Measurements from ENCODE around the gene RAX2. TPM values are rescaled to one million over a fixed set of nuclear protein-coding genes. Genes with fewer than 3 reads are reported as not detected.

Gene RAX2
- total and polyA plus RNA-seq, 2 of the 13 experiments (the other 11 are each of a cell fraction or from before 2014, with no cell fraction given), result not detected

DNA sequence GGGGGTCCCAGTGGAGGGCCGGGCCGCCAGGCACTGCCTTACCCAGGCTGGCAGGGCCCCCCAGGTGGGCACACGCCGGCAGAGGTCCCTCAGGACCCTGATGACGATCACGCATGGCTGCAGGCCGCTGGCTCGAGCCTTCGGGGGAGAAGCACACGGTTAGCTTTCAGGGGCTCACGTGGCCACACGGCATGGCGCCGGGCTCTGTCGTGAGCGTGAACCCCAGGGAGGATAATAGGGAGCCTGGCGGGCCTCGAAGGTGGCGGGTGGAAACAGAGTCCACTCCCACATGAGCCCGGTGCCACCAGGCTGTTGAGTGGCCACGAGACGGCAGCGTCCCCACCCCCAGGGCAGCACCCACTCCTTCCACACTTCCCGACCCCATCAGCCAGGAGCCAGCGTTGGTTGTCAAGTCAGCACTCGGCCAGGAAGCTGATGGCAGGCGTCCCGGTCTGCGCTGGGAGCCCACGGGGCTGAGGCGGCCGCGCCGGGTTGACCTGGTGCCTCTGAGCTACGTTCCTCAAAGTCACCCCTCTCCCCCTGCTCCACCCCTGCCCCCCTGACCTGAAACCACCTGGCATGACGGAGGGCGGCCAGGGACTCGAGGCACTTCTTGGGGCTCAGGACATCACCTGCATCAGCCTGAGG is 38.8 kb upstream of the RAX2 start:
- H3K79me2 ChIP-seq (ENCODE audit: insufficient read depth, low read length), result no peaks in the 10 kb centered on the region
- FAIRE-seq (no peak), DNase-seq (ENCODE audit: low spot score) (no peak), ATAC-seq (no peak)
- no peaks in the 10 kb centered on the region for H4K20me1 ChIP-seq (ENCODE audit: insufficient read depth, low read length)
- no peaks in the 10 kb centered on the region for H3K4me1 ChIP-seq (ENCODE audit: insufficient read depth, low read length)
- in situ Hi-C loops (cut with HindIII; ENCODE audit: extremely low pct_ligation_motif_present, low pct_unique_long_range_greater_than_20kb) (no loop called here), intact Hi-C loops (cut with micrococcal nuclease; ENCODE audit: unreplicated experiment) (no loop called here)
- POLR2A ChIA-PET, result no interaction called here
- H3K4me2 ChIP-seq (ENCODE audit: low read depth, low read length), result no peak overlapping the region
- CTCF ChIA-PET (ENCODE audit: low intra/inter-chr PET ratio, low total read pairs), result no interaction called here
- H3K27ac ChIP-seq (ENCODE audit: extremely low read length, insufficient read depth, low read length), result no peak overlapping the region
- 50% methylated on average over 6 of the region's 38 CpGs for whole genome bisulfite sequencing (ENCODE audit: low lambda C conversion rate)
- peaks cover 6 to 37% of the 10 kb centered on the region in 2 experiments for H3K27me3 ChIP-seq (ENCODE audit: control insufficient read depth in 1 of 2, insufficient read depth in 2 of 2, low read length in 2 of 2)
- H3K9me3 ChIP-seq (ENCODE audit: low read length), result no peaks in the 10 kb centered on the region
- no peaks in the 10 kb centered on the region for H3K36me3 ChIP-seq (replicated peaks in 1 of 2; ENCODE audit: control insufficient read depth in 1 of 2, insufficient read depth in 2 of 2, low read length in 2 of 2)
- no peak overlapping the region for H3K9ac ChIP-seq (ENCODE audit: insufficient read depth, low read depth, low read length)
- no peak for TF ChIP-seq NR2F1 (CRISPR knock-in tag; IDR thresholded peaks at IDR 0.05)
- TF ChIP-seq GRHL1 (CRISPR knock-in tag; conservative IDR thresholded peaks at IDR 0.05), result no peak
- TF ChIP-seq TFE3 (CRISPR knock-in tag; IDR thresholded peaks at IDR 0.05), result no peak
- TF ChIP-seq GPBP1L1 (CRISPR knock-in tag; IDR thresholded peaks at IDR 0.05), result no peak
- TF ChIP-seq ZNF281 (CRISPR knock-in tag; IDR thresholded peaks at IDR 0.05; ENCODE audit: borderline replicate concordance), result no peak
- no peak for TF ChIP-seq RFX1 (IDR thresholded peaks at IDR 0.05)
- no peak for TF ChIP-seq PHB2 (IDR thresholded peaks at IDR 0.05; ENCODE audit: partially characterized antibody)
- TF ChIP-seq ARNTL (CRISPR knock-in tag; IDR thresholded peaks at IDR 0.05), result no peak
- no peak for TF ChIP-seq NONO (IDR thresholded peaks at IDR 0.05)
- TF ChIP-seq NONO (CRISPR knock-in tag; conservative IDR thresholded peaks at IDR 0.05), result no peak
- TF ChIP-seq, protein P1, sequence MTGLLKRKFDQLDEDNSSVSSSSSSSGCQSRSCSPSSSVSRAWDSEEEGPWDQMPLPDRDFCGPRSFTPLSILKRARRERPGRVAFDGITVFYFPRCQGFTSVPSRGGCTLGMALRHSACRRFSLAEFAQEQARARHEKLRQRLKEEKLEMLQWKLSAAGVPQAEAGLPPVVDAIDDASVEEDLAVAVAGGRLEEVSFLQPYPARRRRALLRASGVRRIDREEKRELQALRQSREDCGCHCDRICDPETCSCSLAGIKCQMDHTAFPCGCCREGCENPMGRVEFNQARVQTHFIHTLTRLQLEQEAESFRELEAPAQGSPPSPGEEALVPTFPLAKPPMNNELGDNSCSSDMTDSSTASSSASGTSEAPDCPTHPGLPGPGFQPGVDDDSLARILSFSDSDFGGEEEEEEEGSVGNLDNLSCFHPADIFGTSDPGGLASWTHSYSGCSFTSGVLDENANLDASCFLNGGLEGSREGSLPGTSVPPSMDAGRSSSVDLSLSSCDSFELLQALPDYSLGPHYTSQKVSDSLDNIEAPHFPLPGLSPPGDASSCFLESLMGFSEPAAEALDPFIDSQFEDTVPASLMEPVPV (CRISPR knock-in tag; IDR thresholded peaks at IDR 0.05), result no peak
- TF ChIP-seq CREM (IDR thresholded peaks at IDR 0.05), result no peak
- no peak for TF ChIP-seq CREM (CRISPR knock-in tag; IDR thresholded peaks at IDR 0.05)
- TF ChIP-seq MXI1 (IDR thresholded peaks at IDR 0.05; ENCODE audit: borderline replicate concordance, low read depth, low read length), result no peak
- TF ChIP-seq ZNF383 (CRISPR knock-in tag; IDR thresholded peaks at IDR 0.05; ENCODE audit: borderline replicate concordance), result no peak
- H2AFZ ChIP-seq (ENCODE audit: low read length), result no peak overlapping the region
- no peak overlapping the region for H3K4me3 ChIP-seq (replicated peaks in 1 of 3; ENCODE audit: insufficient read depth in 1 of 3, low read depth in 2 of 3, low read length in 3 of 3)
- no TSS peak for BruUV-seq (replicated peaks)
